Central memory CD8-positive, alpha-beta T cell (primary cell): Measurements from ENCODE around the gene RSRC1.

Experiments used
- ATAC-seq: fragments of 150-1000 bp; cut with Tn5 transposase; replicated peaks from 2 replicates; pipeline ENCODE4 v1.10.0; 2022; ENCODE audit warnings: mild to moderate bottlenecking, moderate FRiP score, moderate number of reproducible peaks; ENCODE audit not compliant: poor library complexity, severe bottlenecking; ENCODE audit errors: extremely low read depth
- DNase-seq, 2 donors: peaks; one replicate each; pipeline ENCODE4 v3.0.0; 2021; ENCODE audit warnings: low spot score in 2 of 2
- H3K27ac Mint-ChIP-seq: one replicate; pipeline ENCODE4 v1.8.0; 2022; ENCODE audit warnings: low read depth, mild to moderate bottlenecking, moderate library complexity, mixed read lengths
- H3K27me3 Mint-ChIP-seq: one replicate; pipeline ENCODE4 v1.8.0; 2022; ENCODE audit warnings: mixed read lengths
- H3K36me3 Mint-ChIP-seq: one replicate; pipeline ENCODE4 v1.8.0; 2022; ENCODE audit warnings: mild to moderate bottlenecking, moderate library complexity, mixed read lengths; ENCODE audit not compliant: insufficient read depth
- H3K4me1 Mint-ChIP-seq: one replicate; pipeline ENCODE4 v1.8.0; 2022; ENCODE audit warnings: mixed read lengths
- H3K4me3 Mint-ChIP-seq: one replicate; pipeline ENCODE4 v1.8.0; 2022; ENCODE audit warnings: mild to moderate bottlenecking, moderate library complexity, mixed read lengths
- H3K9me3 Mint-ChIP-seq: one replicate; pipeline ENCODE4 v1.8.0; 2022; ENCODE audit warnings: mixed read lengths

The RSRC1 gene

DNA sequence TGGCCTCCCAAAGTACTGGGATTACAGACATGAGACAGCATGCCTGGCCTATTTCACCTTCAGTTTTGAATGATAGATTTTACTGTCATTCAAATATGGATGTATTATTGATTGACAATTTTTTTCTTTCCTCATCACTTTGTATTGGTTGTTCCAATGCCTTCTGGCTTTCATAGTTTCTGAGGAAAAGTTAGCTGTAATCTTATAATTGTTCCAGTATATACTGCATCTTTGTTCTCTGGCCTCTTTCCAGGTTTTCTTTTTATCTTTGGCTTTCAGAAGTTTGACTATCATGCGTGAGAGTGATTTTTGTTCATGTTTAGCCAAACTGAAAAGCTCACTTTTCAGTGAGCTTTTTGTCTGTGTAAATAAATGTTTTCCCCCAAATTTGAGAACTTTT lies 157.1 kb downstream of the RSRC1 start:
- no peak for ATAC-seq
- Mint-ChIP-seq H3K27ac (no peak overlapping the region), H3K36me3 (peaks cover 3% of the 10 kb centered on the region), H3K9me3 (peaks cover 9% of the 10 kb centered on the region), H3K27me3 (no peaks in the 10 kb centered on the region), H3K4me3 (no peak overlapping the region), H3K4me1 (no peaks in the 10 kb centered on the region)
- DNase-seq = no peak

DNA sequence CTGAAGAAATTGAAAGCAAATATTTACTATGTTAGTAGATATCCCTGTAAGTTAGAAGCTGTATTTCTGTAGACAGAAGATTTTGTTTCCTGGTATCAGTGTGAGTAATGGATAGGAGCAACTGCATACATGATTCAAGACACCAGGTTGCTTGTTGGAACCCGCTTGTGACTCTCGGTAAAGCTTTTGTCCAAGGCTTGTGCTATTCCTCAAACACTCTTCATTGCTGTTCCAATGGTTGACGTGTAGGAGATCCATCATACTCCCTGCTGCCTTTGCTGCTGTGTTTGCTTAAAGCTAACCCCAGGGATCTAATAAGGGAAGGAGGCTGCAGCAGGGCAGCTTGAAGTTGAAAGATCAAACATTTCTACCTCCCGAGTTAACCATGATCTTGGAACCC lies 160.1 kb downstream of the RSRC1 start:
- Mint-ChIP-seq H3K4me3 (no peak overlapping the region), H3K27ac (no peak overlapping the region), H3K27me3 (no peaks in the 10 kb centered on the region), H3K36me3 (peaks cover 8% of the 10 kb centered on the region), H3K9me3 (peaks cover 9% of the 10 kb centered on the region), H3K4me1 (no peaks in the 10 kb centered on the region)
- ATAC-seq = no peak
- no peak for DNase-seq

- Mint-ChIP-seq H3K27ac (no peak overlapping the region), H3K36me3 (peaks cover 8% of the 10 kb centered on the region), H3K27me3 (no peaks in the 10 kb centered on the region), H3K4me3 (no peak overlapping the region), H3K4me1 (no peaks in the 10 kb centered on the region), H3K9me3 (peaks cover 5% of the 10 kb centered on the region)
- no peak for ATAC-seq
- DNase-seq = no peak
Measured at GRCh38 chr3:158272081-158272480, 162.2 kb downstream of the RSRC1 start.

- peaks cover 7% of the 10 kb centered on the region for H3K36me3 Mint-ChIP-seq
- H3K27ac Mint-ChIP-seq = no peak overlapping the region
- no peak overlapping the region for H3K4me3 Mint-ChIP-seq
- no peaks in the 10 kb centered on the region for H3K4me1 Mint-ChIP-seq
- H3K9me3 Mint-ChIP-seq = no peaks in the 10 kb centered on the region
- ATAC-seq (no peak), DNase-seq (no peak)
- no peaks in the 10 kb centered on the region for H3K27me3 Mint-ChIP-seq
Measured at GRCh38 chr3:158273656-158274055, 163.8 kb downstream of the RSRC1 start.

DNA sequence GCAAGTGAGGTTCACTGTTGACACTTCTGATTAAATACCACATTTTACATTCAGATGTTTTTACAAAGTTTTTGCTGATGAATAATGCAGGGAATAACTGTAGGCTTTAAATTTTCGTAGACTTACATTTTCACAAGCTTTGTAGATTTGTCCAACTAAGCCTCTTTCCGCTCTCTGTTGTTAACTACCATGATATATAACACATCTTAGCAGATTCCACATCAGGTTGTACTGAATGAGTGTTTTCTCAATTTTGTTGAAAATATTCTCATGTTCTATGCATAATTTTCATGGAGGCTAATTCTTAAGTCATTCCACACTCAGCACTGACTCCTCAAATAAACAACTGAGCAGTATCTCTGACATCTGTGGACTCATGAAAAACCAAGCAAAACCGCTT lies 168.3 kb downstream of the RSRC1 start:
- Mint-ChIP-seq H3K4me1 (peaks cover 6% of the 10 kb centered on the region), H3K4me3 (no peak overlapping the region), H3K36me3 (peaks cover 7% of the 10 kb centered on the region), H3K27me3 (no peaks in the 10 kb centered on the region), H3K9me3 (no peaks in the 10 kb centered on the region), H3K27ac (no peak overlapping the region)
- DNase-seq (no peak), ATAC-seq (no peak)

DNA sequence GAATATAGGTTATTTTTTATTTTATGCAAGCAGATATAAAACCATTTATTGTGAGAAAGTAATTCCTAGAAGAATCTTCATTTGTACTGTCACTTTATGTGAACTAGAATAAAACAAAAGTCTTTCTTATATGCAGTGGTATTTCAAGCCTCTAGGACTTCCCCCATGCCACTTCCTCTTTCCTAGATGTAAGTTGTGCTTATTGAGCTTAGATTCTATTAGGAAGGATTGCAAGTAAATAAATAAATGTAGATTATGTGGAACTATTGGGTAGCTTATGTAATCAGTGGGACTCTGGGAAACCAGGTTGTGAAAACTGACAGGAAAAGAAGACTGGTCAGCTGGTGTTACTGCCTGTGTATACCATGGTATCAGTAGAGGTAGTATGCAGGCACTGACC lies 169.7 kb downstream of the RSRC1 start:
- Mint-ChIP-seq H3K9me3 (no peaks in the 10 kb centered on the region), H3K4me3 (no peak overlapping the region), H3K27ac (no peak overlapping the region), H3K4me1 (peaks cover 6% of the 10 kb centered on the region), H3K36me3 (peaks cover 2% of the 10 kb centered on the region), H3K27me3 (no peaks in the 10 kb centered on the region)
- DNase-seq (no peak), ATAC-seq (no peak)

GRCh38 chr3:158295771-158296170 lies 185.9 kb downstream of the RSRC1 start:
- no peaks in the 10 kb centered on the region for H3K36me3 Mint-ChIP-seq
- H3K27ac Mint-ChIP-seq = no peak overlapping the region
- no peak for DNase-seq
- no peak overlapping the region for H3K4me3 Mint-ChIP-seq
- H3K9me3 Mint-ChIP-seq = no peaks in the 10 kb centered on the region
- no peak for ATAC-seq
- no peaks in the 10 kb centered on the region for H3K27me3 Mint-ChIP-seq
- H3K4me1 Mint-ChIP-seq = peaks cover 5% of the 10 kb centered on the region

DNA sequence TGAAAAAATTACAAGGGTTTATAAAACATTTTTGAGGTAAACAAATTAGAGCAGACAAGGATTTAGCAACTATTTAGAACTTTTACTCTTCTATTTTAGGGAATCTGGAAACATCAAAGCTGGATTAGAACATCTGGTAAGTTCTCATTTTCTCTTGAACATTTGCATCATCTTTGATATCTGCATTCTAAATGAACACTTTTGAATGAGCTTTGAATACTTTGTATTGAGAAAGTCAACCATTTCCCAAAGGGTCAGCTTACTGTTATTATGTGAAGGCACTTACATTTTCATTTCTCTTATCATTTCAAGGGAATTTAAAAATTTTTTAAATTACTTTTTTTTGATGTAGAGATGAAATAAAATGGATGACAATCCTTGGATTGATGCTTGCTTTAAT lies 188.1 kb downstream of the RSRC1 start:
- DNase-seq (no peak), ATAC-seq (no peak)
- H3K36me3 Mint-ChIP-seq = peaks cover 5% of the 10 kb centered on the region
- H3K27me3 Mint-ChIP-seq = no peaks in the 10 kb centered on the region
- H3K27ac Mint-ChIP-seq = no peak overlapping the region
- H3K4me3 Mint-ChIP-seq = no peak overlapping the region
- peaks cover 10% of the 10 kb centered on the region for H3K4me1 Mint-ChIP-seq
- H3K9me3 Mint-ChIP-seq = no peaks in the 10 kb centered on the region

GRCh38 chr3:158308236-158308928 lies 198.5 kb downstream of the RSRC1 start:
- Mint-ChIP-seq H3K36me3 (no peaks in the 10 kb centered on the region), H3K9me3 (no peaks in the 10 kb centered on the region), H3K27me3 (no peaks in the 10 kb centered on the region), H3K4me1 (no peaks in the 10 kb centered on the region), H3K27ac (no peak overlapping the region), H3K4me3 (no peak overlapping the region)
- ATAC-seq = no peak
- no peak for DNase-seq

DNA sequence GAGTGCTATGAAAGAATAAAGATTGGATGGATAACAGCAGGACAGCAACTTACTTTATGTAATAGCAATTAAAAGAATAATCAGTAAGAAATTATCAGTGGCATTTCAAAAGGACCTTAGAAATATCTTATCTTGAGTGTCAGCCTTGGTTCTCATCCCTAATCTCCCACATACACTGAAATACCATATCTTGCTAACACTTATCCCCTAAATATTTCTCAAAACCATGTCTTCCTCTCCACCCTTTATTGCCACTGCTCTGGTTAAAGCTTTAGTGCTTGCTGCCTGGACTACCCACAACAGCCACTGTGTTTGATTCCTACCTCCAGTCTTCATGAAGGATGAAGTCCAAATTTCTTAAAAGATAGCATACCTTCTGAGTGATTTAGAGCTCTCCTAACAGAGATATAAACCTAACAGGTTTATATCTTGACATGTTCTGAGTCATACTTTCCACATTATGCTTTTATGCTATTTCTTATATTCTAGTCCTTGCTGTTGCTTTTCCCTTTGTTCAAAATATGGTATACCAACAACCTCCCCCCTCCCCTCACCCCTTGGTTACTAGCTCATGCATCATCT lies 202.8 kb downstream of the RSRC1 start:
- peaks cover 4% of the 10 kb centered on the region for H3K36me3 Mint-ChIP-seq
- no peaks in the 10 kb centered on the region for H3K9me3 Mint-ChIP-seq
- no peaks in the 10 kb centered on the region for H3K4me1 Mint-ChIP-seq
- no peak for DNase-seq
- H3K27ac Mint-ChIP-seq = no peak overlapping the region
- no peak for ATAC-seq
- H3K4me3 Mint-ChIP-seq = no peak overlapping the region
- H3K27me3 Mint-ChIP-seq = no peaks in the 10 kb centered on the region

DNA sequence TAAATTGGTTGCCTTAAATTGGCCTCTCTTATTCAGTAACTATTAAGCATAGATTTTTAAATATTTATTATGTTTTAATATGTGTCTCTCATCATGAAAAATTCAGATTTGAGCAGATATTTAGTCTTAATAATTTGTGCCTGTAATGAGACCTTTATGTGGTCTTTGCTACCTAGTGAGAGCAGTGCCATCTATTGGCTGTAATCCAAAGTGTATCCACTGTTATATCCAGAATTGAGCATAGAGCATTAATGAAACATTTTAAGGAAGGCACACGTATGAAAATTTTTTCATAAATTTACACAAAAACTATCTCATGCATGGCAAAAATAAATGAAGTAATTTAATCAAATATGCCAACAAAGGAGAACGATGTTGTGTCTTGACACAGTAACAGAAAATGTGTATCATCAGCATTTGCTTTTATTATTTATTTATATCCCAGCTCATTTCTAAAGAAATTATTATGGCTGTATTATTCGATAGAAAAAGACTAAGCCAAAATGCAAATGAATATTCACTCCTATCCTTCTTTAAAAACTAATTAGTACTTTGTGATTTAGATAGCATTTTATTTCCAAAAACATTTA lies 203.5 kb downstream of the RSRC1 start:
- peaks cover 4% of the 10 kb centered on the region for H3K36me3 Mint-ChIP-seq

GRCh38 chr3:158314426-158315357 lies 204.8 kb downstream of the RSRC1 start:
- Mint-ChIP-seq H3K36me3 (peaks cover 7% of the 10 kb centered on the region), H3K27me3 (no peaks in the 10 kb centered on the region), H3K4me3 (no peak overlapping the region), H3K27ac (no peak overlapping the region), H3K9me3 (no peaks in the 10 kb centered on the region), H3K4me1 (no peaks in the 10 kb centered on the region)
- ATAC-seq (no peak), DNase-seq (no peak)

More for the DNA sequence above, 203.5 kb downstream of the RSRC1 start:
- DNase-seq = no peak
- Mint-ChIP-seq H3K9me3 (no peaks in the 10 kb centered on the region), H3K4me1 (no peaks in the 10 kb centered on the region), H3K27ac (no peak overlapping the region), H3K27me3 (no peaks in the 10 kb centered on the region), H3K4me3 (no peak overlapping the region)
- ATAC-seq = no peak
